Measurements from ENCODE around the gene CNOT11.
A peak's percentile ranks its signal among the peaks of the same experiment; 100 is the strongest.

GRCh38 chr2:101253013-101253702 lies 472 bp downstream of the CNOT11 start:
- TF ChIP-seq CTCF (IDR thresholded peaks at IDR 0.05; ENCODE audit: low read depth, low read length, poor library complexity, severe bottlenecking) (peak; percentile 28), EZH2phosphoT487 (IDR thresholded peaks at IDR 0.05; ENCODE audit: borderline replicate concordance, low read length) (no peak)
